ENCODE results near the gene CAMTA1.
"Not testable (repeated sequence)": the region's sequence is repeated elsewhere in the genome, so short reads cannot be mapped to it uniquely, and the experiment has no call there.

The CAMTA1 gene

DNA sequence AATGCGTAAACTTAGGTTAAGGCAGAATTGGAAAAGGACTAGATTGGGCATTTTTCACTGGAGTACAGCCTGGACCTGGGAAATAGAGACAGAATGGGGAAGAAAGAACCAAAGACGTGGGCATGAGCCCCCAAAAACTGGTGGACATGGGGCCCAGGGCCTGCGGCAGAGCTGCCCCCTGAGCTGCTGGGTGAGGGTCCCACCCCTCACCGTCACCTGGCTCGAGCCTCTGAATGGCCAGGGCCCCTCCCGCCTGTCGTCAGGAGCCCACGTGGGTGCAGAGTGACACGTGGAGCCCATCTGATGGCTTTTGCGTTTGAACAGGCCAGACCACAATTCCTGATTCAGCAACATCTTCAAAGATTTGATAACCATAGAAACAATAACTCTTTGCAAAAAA is 624.9 kb downstream of the CAMTA1 start:
- Histone ChIP-seq H3K4me3 (ENCODE audit: low read depth in 1 of 2, low read length in 2 of 2) (no peak overlapping the region), H3K9ac (ENCODE audit: low read length) (no peak overlapping the region), H3K27ac (ENCODE audit: low read depth, low read length) (no peak overlapping the region), H3K4me1 (ENCODE audit: insufficient read depth, low read length) (no peaks in the 10 kb centered on the region), H3K27me3 (ENCODE audit: control insufficient read depth in 1 of 2, insufficient read depth in 2 of 2, low read length in 2 of 2) (no peaks in the 10 kb centered on the region), H3K36me3 (ENCODE audit: insufficient read depth, low read length) (no peaks in the 10 kb centered on the region), H3K9me3 (ENCODE audit: low read length) (no peaks in the 10 kb centered on the region)

GRCh38 chr1:7417618-7418017 is 632.4 kb downstream of the CAMTA1 start:
- not testable (repeated sequence) for H3K27me3 ChIP-seq (ENCODE audit: control insufficient read depth in 1 of 2, insufficient read depth in 2 of 2, low read length in 2 of 2); H3K36me3 ChIP-seq (ENCODE audit: insufficient read depth, low read length); H3K4me1 ChIP-seq (ENCODE audit: insufficient read depth, low read length); H3K4me3 ChIP-seq (ENCODE audit: low read depth in 1 of 2, low read length in 2 of 2); H3K27ac ChIP-seq (ENCODE audit: low read depth, low read length); H3K9me3 ChIP-seq (ENCODE audit: low read length); H3K9ac ChIP-seq (ENCODE audit: low read length)

GRCh38 chr1:7418442-7419080 is 633.3 kb downstream of the CAMTA1 start:
- Histone ChIP-seq H3K36me3 (ENCODE audit: insufficient read depth, low read length) (no peaks in the 10 kb centered on the region), H3K27me3 (ENCODE audit: control insufficient read depth in 1 of 2, insufficient read depth in 2 of 2, low read length in 2 of 2) (no peaks in the 10 kb centered on the region), H3K4me3 (ENCODE audit: low read depth in 1 of 2, low read length in 2 of 2) (no peak overlapping the region), H3K9me3 (ENCODE audit: low read length) (no peaks in the 10 kb centered on the region), H3K4me1 (ENCODE audit: insufficient read depth, low read length) (no peaks in the 10 kb centered on the region), H3K9ac (ENCODE audit: low read length) (no peak overlapping the region), H3K27ac (ENCODE audit: low read depth, low read length) (no peak overlapping the region)

- Histone ChIP-seq H3K9ac (ENCODE audit: low read length) (no peak overlapping the region), H3K9me3 (ENCODE audit: low read length) (no peaks in the 10 kb centered on the region), H3K27ac (ENCODE audit: low read depth, low read length) (no peak overlapping the region), H3K4me3 (ENCODE audit: low read depth in 1 of 2, low read length in 2 of 2) (no peak overlapping the region), H3K27me3 (ENCODE audit: control insufficient read depth in 1 of 2, insufficient read depth in 2 of 2, low read length in 2 of 2) (no peaks in the 10 kb centered on the region), H3K36me3 (ENCODE audit: insufficient read depth, low read length) (no peaks in the 10 kb centered on the region), H3K4me1 (ENCODE audit: insufficient read depth, low read length) (no peaks in the 10 kb centered on the region)
Measured at GRCh38 chr1:7420098-7420445, 634.8 kb downstream of the CAMTA1 start.

- Histone ChIP-seq H3K4me1 (ENCODE audit: insufficient read depth, low read length) (no peaks in the 10 kb centered on the region), H3K9me3 (ENCODE audit: low read length) (no peaks in the 10 kb centered on the region), H3K27me3 (ENCODE audit: control insufficient read depth in 1 of 2, insufficient read depth in 2 of 2, low read length in 2 of 2) (no peaks in the 10 kb centered on the region), H3K27ac (ENCODE audit: low read depth, low read length) (no peak overlapping the region), H3K36me3 (ENCODE audit: insufficient read depth, low read length) (no peaks in the 10 kb centered on the region), H3K9ac (ENCODE audit: low read length) (no peak overlapping the region), H3K4me3 (ENCODE audit: low read depth in 1 of 2, low read length in 2 of 2) (no peak overlapping the region)
Measured at GRCh38 chr1:7420470-7421100, 635.3 kb downstream of the CAMTA1 start.

DNA sequence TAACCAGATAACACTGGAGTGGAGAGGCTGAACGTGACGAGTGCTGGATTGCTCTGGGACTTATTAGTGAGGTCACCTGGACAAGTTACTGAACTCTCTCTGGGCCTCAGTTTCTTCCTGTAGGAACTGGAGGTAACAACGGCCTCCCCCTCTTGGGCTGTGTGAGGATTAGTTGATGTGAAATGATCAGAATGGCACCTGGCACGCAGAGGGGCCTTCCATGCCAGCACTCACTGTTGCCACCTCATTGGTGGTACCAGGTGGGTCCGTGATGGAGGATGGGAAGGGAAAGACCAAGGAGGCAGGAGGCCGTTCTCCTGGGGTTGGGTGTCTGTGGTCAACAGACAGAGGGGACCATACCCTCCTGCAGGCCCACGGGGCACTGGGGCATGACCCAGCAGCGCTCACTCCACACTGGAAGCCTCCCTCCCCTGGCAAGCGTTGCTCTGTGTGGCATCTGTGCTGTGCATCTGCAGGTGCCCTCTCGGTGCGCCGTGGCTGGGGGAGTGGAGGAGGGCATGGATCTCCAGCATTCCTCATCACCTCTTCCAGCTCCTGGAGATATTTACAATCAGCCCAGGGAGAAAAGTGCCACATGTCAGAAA is 636.3 kb downstream of the CAMTA1 start:
- Histone ChIP-seq H3K9ac (ENCODE audit: low read length) (no peak overlapping the region), H3K36me3 (ENCODE audit: insufficient read depth, low read length) (no peaks in the 10 kb centered on the region), H3K27ac (ENCODE audit: low read depth, low read length) (no peak overlapping the region), H3K9me3 (ENCODE audit: low read length) (no peaks in the 10 kb centered on the region), H3K4me3 (ENCODE audit: low read depth in 1 of 2, low read length in 2 of 2) (no peak overlapping the region), H3K27me3 (ENCODE audit: control insufficient read depth in 1 of 2, insufficient read depth in 2 of 2, low read length in 2 of 2) (no peaks in the 10 kb centered on the region), H3K4me1 (ENCODE audit: insufficient read depth, low read length) (no peaks in the 10 kb centered on the region)

DNA sequence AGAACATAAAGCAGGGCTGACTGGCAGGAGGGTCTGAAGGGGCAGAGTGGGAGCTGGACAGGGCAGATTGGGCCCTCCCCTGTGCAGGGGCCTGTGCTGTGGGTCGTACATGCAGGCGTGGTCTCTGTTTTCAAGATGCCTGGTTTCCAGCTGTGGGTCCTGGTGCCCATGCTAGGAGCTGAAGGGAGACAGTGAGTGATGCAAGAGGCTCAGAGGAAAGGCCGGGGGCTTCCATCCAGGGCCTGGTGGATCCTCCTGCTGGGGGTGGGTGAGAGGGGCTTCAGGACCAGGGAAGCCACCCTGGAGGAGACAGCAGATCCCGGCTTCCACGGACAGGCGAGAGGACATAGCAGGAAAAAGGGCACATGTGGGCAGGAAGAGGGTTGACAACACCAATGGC is 636.8 kb downstream of the CAMTA1 start:
- no peaks in the 10 kb centered on the region for H3K9me3 ChIP-seq (ENCODE audit: low read length)
- H3K27ac ChIP-seq (ENCODE audit: low read depth, low read length): no peak overlapping the region
- no peak overlapping the region for H3K4me3 ChIP-seq (ENCODE audit: low read depth in 1 of 2, low read length in 2 of 2)
- H3K36me3 ChIP-seq (ENCODE audit: insufficient read depth, low read length): no peaks in the 10 kb centered on the region
- H3K9ac ChIP-seq (ENCODE audit: low read length): no peak overlapping the region
- no peaks in the 10 kb centered on the region for H3K4me1 ChIP-seq (ENCODE audit: insufficient read depth, low read length)
- no peaks in the 10 kb centered on the region for H3K27me3 ChIP-seq (ENCODE audit: control insufficient read depth in 1 of 2, insufficient read depth in 2 of 2, low read length in 2 of 2)

GRCh38 chr1:7422561-7422960 is 637.3 kb downstream of the CAMTA1 start:
- no peaks in the 10 kb centered on the region for H3K36me3 ChIP-seq (ENCODE audit: insufficient read depth, low read length)
- H3K4me1 ChIP-seq (ENCODE audit: insufficient read depth, low read length): no peaks in the 10 kb centered on the region
- no peak overlapping the region for H3K9ac ChIP-seq (ENCODE audit: low read length)
- no peaks in the 10 kb centered on the region for H3K27me3 ChIP-seq (ENCODE audit: control insufficient read depth in 1 of 2, insufficient read depth in 2 of 2, low read length in 2 of 2)
- H3K27ac ChIP-seq (ENCODE audit: low read depth, low read length): no peak overlapping the region
- no peaks in the 10 kb centered on the region for H3K9me3 ChIP-seq (ENCODE audit: low read length)
- H3K4me3 ChIP-seq (ENCODE audit: low read depth in 1 of 2, low read length in 2 of 2): no peak overlapping the region

GRCh38 chr1:7422966-7423365 is 637.7 kb downstream of the CAMTA1 start:
- no peak overlapping the region for H3K4me3 ChIP-seq (ENCODE audit: low read depth in 1 of 2, low read length in 2 of 2)
- no peaks in the 10 kb centered on the region for H3K27me3 ChIP-seq (ENCODE audit: control insufficient read depth in 1 of 2, insufficient read depth in 2 of 2, low read length in 2 of 2)
- H3K36me3 ChIP-seq (ENCODE audit: insufficient read depth, low read length): no peaks in the 10 kb centered on the region
- no peaks in the 10 kb centered on the region for H3K4me1 ChIP-seq (ENCODE audit: insufficient read depth, low read length)
- no peaks in the 10 kb centered on the region for H3K9me3 ChIP-seq (ENCODE audit: low read length)
- H3K27ac ChIP-seq (ENCODE audit: low read depth, low read length): no peak overlapping the region
- no peak overlapping the region for H3K9ac ChIP-seq (ENCODE audit: low read length)

GRCh38 chr1:7424352-7424890 is 639.2 kb downstream of the CAMTA1 start:
- no peaks in the 10 kb centered on the region for H3K4me1 ChIP-seq (ENCODE audit: insufficient read depth, low read length)
- H3K27ac ChIP-seq (ENCODE audit: low read depth, low read length): no peak overlapping the region
- H3K4me3 ChIP-seq (ENCODE audit: low read depth in 1 of 2, low read length in 2 of 2): no peak overlapping the region
- H3K27me3 ChIP-seq (ENCODE audit: control insufficient read depth in 1 of 2, insufficient read depth in 2 of 2, low read length in 2 of 2): no peaks in the 10 kb centered on the region
- H3K9ac ChIP-seq (ENCODE audit: low read length): no peak overlapping the region
- H3K9me3 ChIP-seq (ENCODE audit: low read length): no peaks in the 10 kb centered on the region
- H3K36me3 ChIP-seq (ENCODE audit: insufficient read depth, low read length): no peaks in the 10 kb centered on the region

- no peak overlapping the region for H3K9ac ChIP-seq (ENCODE audit: low read length)
- no peaks in the 10 kb centered on the region for H3K9me3 ChIP-seq (ENCODE audit: low read length)
- H3K27me3 ChIP-seq (ENCODE audit: control insufficient read depth in 1 of 2, insufficient read depth in 2 of 2, low read length in 2 of 2): no peaks in the 10 kb centered on the region
- no peak overlapping the region for H3K4me3 ChIP-seq (ENCODE audit: low read depth in 1 of 2, low read length in 2 of 2)
- no peak overlapping the region for H3K27ac ChIP-seq (ENCODE audit: low read depth, low read length)
- H3K36me3 ChIP-seq (ENCODE audit: insufficient read depth, low read length): no peaks in the 10 kb centered on the region
- H3K4me1 ChIP-seq (ENCODE audit: insufficient read depth, low read length): no peaks in the 10 kb centered on the region
Measured at GRCh38 chr1:7425229-7425628, 640.0 kb downstream of the CAMTA1 start.

DNA sequence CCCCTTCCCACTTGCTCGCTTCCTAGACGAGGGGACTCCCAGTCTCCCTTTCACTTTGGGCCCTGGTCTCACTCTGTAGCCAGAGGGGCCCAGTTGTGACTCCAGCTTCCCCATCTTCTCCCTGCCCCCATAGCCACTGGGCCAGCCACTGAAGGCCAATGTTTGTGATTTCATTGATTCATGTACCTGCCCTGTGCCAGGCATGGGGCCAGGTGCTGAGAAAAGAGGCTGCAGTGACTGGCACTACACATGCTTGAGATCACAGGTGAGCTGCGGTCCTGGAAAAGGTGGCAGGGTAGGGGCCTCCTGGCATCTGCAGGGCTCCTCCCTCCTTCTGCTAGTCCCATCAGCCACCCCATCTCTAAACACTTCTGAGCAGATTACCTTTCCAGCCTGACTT is 640.5 kb downstream of the CAMTA1 start:
- Histone ChIP-seq H3K27ac (ENCODE audit: low read depth, low read length) (no peak overlapping the region), H3K27me3 (ENCODE audit: control insufficient read depth in 1 of 2, insufficient read depth in 2 of 2, low read length in 2 of 2) (no peaks in the 10 kb centered on the region), H3K4me1 (ENCODE audit: insufficient read depth, low read length) (no peaks in the 10 kb centered on the region), H3K9me3 (ENCODE audit: low read length) (no peaks in the 10 kb centered on the region), H3K4me3 (ENCODE audit: low read depth in 1 of 2, low read length in 2 of 2) (no peak overlapping the region), H3K36me3 (ENCODE audit: insufficient read depth, low read length) (no peaks in the 10 kb centered on the region), H3K9ac (ENCODE audit: low read length) (no peak overlapping the region)

Measured in muscle layer of colon (tissue), 2 donors.